AG09319 (cell line): Measurements from ENCODE around the gene IFI27.

ENCODE experiments used
- DNase-seq: peaks from one replicate; pipeline ENCODE4 v3.0.0-alpha.2; 2010; ENCODE audit warnings: low read depth; ENCODE audit errors: extremely low read depth
- TF ChIP-seq, protein P1 (sequence below): IDR thresholded peaks from 2 replicates; pipeline ENCODE4 v1.5.1; 2011; ENCODE audit warnings: low read depth, mild to moderate bottlenecking, inconsistent platforms, low read length, moderate library complexity

IFI27 gene

DNA sequence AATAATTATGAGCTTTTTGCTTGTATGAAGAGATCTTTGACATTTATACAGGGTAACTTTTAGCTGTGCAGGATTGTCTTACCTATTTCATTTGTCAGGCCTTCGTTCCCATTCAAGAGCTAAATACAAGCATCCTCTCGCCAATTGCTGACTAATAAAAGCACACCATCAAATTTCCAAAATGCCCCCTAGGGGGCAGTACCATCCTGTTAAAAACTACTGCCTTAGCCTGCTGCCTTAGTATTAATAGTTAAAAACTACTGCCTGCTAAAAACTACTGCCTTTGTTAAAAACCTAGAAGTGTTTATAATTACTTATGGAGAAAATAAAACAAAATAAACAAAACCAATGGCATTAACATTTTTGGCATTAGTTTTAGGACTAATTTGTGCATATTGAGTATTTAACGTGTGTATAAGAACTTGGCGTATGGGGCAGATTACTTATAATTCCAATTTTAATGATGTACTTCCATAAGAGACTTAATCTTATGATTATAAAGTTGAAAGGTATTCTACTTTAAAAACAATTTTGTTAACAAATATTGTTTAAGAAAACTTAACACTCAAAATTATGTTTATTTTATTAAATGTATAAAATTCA is 21.9 kb downstream of the IFI27 start:
- DNase-seq, result no peak
- TF ChIP-seq, protein P1, sequence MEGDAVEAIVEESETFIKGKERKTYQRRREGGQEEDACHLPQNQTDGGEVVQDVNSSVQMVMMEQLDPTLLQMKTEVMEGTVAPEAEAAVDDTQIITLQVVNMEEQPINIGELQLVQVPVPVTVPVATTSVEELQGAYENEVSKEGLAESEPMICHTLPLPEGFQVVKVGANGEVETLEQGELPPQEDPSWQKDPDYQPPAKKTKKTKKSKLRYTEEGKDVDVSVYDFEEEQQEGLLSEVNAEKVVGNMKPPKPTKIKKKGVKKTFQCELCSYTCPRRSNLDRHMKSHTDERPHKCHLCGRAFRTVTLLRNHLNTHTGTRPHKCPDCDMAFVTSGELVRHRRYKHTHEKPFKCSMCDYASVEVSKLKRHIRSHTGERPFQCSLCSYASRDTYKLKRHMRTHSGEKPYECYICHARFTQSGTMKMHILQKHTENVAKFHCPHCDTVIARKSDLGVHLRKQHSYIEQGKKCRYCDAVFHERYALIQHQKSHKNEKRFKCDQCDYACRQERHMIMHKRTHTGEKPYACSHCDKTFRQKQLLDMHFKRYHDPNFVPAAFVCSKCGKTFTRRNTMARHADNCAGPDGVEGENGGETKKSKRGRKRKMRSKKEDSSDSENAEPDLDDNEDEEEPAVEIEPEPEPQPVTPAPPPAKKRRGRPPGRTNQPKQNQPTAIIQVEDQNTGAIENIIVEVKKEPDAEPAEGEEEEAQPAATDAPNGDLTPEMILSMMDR, result peak; percentile 76

DNA sequence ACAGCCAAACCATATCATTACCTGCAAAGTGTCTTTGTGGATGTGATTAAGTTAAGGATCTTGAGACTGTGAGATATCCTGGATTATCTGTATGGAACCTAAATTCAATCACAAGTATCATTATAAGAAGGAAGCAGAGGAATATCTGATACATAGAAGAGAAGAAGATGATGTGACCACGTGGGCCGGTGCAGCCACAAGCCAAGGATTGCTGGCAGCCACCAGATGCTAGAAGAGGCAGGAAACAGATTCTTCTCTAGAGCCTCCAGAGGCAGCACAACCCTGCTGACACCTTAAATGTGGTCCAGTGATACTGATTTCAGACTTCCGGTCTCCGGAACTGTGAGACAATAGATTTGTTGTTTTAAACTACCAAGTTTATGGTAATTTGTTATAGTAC is 24.9 kb downstream of the IFI27 start:
- TF ChIP-seq, protein P1, result no peak
- no peak for DNase-seq

DNA sequence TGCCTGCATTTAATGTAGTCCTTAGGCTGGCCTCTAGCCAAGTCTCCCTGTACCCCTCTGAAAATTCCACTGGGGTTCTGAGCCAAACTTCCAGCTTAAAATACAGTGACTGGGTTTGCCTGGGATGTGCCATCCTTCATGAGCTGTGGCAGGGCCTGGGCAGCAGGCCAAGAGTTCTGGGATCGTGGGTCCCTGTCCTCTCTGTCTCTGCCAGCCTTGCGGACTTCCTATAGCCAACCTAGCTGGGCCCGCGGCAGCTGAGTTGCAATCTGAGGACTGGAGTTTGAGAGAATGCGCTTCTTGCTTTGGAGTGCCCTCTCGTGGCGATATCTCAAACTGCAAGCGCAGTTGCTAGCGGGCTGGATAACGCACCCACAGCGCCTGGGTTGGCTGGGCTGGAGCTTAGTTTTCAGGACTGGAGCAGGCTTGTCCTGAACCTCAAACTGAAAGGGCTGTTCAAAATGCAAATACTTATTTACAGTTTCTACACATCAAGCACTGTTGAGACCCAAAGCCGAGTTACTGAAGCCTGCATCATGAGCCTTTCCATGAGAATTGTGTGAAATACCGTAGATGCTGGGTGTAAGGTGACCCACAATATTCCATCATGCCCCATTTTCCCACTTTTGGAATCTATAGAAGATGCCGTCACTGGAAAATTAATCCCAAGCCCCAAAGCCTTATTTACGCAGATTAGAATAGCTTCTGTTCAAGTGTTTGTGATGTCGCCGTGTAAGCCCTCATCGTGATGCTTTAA is 26.2 kb downstream of the IFI27 start:
- TF ChIP-seq, protein P1, result peak; percentile 99
- DNase-seq, result peak; percentile 56

DNA sequence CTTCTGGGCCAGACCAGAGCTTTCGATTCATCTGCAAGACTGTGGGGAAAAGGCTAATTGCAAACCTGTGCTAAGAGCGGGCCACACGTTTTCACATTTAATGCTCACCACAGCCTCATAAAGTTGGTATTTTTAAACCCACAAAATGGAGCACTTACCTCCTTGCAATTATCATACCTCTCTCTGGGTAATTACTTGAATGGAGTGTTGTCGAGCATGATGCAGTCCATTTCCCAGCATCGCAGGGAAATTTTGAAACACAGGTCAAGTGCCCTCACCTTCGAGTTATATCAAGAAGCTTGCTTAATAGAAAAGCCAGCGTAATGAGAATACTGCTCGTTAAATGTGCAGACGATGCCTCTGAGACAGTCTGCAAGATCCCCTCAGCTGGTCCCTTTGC is 27.7 kb downstream of the IFI27 start:
- TF ChIP-seq, protein P1, result no peak
- DNase-seq, result no peak

DNA sequence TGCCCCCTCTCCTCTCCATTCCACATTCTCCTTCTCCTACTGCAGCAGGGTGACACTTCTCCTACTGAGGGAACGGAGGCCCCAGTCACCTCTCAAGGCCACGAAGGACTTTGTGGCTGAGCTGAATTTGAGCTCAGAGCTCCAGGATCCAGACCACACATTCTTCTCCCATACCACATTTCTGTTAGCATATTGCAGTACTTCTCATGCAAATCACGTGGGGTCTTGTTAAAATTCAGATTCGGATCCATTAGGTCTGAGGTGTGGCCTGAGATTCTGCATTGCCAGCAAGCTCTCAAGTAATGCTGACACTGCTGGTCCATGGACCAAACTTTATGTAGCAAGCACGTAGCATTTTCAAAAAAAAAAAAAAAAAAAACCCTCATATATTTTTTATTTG is 28.5 kb downstream of the IFI27 start:
- TF ChIP-seq, protein P1, result no peak

DNA sequence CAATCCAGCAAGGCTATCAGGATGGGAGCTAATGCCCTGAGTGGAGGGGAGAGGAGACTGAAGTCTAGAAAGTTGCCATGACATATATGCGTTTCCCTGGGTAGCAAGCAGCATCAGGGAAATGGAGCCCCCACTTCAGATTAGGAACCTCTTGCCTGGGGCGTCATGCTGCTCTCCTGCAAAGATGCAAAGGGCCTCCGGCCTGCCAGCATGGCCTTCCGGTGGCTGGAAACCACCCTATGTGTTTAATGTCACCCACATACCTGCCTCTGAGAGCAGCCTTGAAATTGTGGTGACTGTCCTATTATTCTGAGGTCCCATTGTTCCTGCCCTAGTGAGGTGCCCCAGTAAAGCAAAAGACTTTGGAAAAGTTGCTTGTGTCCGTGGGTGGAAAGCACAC is 28.9 kb downstream of the IFI27 start:
- no peak for DNase-seq
- TF ChIP-seq, protein P1, result no peak

More for the DNA sequence above, 28.5 kb downstream of the IFI27 start:
- DNase-seq, result no peak

DNA sequence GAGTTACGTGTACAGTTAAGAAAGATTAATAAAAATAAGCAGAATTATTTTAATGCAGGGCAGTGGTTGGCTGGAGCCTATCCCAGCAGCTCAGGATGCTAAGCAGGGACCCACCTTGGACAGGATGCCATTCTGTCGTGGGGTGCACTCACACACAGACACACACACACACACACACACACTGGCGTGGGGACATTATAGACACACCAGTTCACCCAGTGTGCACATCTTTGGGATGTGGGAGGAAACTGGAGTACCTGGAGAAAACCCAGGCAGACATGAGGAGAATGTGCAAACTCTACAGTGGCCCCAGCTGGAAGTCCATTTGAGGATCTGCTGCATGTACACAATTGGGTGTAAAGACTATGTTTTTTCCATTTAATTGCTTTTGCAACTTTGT is 31.7 kb downstream of the IFI27 start:
- TF ChIP-seq, protein P1, result no peak

More for the DNA sequence above, 31.7 kb downstream of the IFI27 start:
- DNase-seq, result no peak
